NCI-H2196 treated with DMSO at 0.1 percent for 48 hours (cell line): ENCODE measurements around the gene CDH24.

ENCODE experiments used
- DNase-seq: peaks from one replicate; lab custom pipeline; 2025; ENCODE audit not compliant: unreplicated experiment; lab: John Stamatoyannopoulos, UW

Gene CDH24

DNA sequence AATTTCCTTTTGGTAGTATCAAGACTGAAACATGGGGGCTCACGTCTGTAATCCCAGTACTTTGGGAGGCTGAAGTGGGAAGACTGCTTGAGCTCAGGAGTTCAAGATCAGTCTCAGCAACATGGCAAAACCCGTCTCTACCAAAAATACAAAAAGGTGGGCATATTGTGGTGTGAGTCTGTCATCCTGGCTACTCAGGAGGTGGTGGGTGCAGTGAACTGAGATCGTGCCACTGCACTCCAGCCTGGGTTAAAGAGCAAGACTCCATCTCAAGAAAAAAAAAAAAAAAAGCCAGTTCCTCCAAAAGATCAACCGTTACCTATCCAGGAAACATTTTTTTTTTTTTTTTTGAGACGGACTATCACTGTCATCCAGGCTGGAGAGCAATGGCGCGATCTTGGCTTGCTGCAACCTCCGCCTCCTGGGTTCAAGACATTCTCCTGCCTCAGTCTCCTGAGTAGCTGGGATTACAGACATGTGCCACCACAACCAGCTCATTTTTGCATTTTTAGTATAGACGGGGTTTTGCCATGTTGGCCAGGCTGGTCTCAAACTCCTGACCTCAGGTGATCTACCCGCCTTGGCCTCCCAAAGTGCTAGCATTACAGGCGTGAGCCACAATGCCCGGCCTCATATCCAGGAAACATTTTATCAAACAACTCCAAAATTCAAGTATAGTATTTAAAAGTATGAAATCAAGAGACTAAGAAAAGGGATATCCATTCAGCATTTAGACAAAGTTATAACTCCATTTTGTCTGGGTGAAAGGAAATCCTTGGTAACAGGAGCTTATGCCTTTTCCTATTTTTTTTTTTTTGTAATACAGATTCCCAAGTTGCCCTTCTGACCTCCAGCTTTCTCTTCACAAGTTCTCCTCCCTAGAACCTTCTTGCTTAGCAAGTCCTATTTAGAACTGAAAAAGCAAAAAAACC, 34.2 kb upstream of the CDH24 start:
- no peak for DNase-seq

DNA sequence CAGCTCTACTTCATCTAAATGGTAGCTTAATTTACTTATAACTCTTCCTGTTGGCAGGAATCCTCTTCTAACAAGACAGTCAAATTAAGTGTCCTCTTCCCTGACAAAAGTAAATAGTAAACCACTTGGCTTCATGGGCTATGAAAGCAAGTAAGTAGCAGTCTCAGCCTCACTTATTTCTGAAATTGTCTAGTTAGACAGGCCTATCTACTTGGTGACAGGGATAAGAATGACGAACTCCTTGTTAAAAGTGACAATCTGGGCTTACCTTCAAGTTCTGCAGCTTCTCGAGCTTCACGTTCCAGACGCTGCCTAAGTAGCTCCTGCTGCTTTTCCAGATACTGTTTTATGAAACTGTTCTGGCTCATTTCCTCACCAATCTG, 32.9 kb upstream of the CDH24 start:
- DNase-seq, result no peak

DNA sequence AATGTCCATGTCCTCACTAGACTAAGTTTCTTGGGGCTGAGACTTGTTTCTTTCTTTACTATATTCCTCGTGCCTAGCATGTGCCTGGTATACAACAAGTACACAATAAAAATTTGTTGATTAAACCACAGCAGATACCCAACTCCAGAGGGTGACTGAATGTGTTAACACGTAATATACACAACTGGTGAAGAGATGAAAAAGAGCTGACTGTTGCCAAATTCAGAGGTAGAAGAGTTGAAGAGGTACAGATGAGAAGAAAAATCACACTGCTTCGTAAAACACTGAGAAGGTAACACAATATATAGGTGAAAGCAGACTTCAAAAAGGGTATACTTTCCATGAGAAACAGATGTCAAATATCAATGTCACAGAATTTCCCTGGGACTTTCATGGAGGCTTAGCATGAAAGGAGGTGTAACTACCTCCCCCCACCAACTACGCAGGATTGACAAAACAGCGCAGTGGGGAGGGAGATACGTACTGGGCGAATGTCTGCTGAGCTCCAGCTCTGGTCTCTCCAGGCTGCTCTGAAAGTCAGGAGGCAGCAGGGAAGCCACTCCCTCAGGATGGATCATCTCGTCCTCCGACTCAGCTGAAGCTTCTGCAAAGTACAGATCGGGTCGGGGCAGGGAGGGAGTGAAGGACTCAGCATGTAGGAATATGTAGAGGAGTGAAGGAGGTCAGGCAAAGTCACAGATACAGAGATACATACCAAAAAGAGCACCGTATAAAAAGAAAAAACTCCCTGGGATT, 32.4 kb upstream of the CDH24 start:
- DNase-seq, result no peak

DNA sequence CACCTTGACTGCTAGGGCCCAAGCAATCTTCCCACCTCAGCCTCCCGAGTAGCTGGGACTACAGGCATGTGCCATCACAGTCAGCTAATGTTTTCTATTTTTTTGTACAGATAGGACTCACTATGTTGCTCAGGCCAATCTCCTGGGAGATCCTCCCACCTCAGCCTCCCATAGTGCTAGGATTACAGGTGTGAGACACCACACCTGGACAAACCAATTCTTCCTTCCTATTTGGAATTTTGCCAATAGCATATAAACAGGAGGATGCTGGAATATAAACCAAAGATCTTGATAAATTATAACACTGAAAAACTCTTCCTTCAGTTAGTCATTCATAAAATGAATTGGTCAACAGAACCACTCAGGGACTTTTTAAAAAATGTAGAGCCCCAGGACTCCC, 29.2 kb upstream of the CDH24 start:
- no peak for DNase-seq

DNA sequence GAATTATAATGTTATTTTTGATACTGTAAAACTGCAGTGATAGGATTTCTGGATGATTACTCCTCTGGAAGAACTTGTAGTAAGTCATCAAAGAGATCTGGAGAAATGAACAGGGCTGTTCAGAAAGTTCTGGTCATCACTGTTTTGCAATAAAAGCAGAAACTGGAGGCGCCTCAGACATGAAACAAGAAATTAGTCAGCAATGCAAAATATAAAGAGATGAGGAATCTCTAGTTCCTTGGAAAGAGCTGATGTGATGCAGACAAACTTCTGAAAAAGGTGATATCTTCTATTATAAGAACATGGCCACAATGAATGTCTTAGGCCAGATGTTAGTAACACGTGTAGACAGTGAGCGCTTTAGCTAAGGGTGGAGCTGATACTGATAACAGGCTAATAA, 28.1 kb upstream of the CDH24 start:
- no peak for DNase-seq

DNA sequence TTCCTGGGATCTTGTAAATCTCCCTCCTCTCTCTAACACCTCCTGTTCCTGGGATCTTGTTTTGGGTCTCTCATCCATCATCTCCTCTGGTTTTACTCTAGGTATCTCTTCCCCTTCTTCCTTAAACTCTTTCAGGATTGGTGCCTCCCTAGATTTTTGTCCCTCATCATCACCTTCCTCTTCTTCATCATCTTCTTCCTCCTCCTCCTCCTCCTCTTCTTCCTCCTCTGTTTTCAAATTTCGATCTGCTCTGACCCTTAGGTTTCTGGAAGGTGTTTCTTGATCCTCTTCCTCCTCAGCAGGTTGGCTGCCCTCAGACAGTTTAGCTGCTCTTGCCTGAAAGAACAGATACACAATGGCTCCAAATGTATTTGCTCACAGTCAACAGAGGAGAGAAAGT, 23.2 kb upstream of the CDH24 start:
- DNase-seq, result no peak

DNA sequence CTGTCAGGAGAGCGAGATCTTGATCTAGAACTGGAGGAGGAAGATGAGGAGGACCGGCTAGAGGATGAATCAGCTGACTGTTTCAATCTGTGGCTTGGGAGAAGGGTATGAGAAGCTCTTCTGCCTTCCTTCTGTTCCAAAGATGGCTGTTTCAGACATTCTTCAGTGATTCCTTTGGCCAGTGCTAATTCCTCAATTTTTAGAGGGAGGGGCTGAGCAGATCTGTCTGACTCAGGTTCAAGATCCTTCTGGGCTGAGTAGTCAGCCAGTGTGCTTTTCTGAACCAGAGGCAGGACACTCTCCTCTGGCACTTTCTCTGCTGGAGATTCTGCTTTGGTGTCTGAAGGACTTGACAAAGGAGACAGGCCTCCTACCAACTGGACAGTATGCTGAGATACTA, 22.4 kb upstream of the CDH24 start:
- no peak for DNase-seq

DNA sequence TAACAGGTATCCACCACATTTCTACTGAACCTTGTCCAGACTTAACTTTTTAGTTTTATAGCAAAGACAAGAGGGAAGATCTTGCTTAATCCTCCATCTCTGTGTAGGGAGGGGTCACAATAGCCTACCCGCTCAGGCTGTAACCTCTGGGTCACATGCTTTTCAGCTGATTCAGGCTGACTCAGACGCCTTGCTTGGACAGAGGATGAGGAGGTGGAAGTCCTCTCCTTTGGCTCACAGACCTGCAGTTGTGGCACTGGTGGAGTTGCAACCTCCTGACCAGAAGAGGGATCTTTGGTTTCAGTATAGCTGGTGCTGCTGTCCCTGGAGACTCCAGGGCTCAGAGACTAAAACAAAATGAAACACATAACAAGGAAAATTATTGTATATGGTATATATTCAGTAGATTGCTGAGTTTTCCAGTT, 21.4 kb upstream of the CDH24 start:
- DNase-seq, result no peak

DNA sequence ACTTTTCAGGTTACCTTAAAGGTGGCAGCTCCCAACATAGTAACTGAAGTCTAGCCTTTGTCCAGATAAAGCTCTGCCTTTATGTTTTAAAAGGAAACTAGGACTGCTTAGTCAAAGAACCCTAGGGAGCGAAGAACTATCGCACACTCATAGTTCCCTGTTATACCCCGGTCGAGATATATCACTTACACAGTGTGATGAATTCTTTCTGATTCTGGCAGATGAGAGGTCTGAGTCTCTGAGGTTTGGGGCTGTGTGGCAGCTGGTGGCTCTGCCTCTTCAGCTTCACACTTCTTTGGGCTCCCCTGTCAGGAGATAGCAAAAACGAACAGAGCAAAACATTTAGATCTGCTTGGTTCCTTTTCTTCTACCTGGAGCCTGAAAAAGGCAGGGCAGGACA, 20.6 kb upstream of the CDH24 start:
- DNase-seq, result no peak

DNA sequence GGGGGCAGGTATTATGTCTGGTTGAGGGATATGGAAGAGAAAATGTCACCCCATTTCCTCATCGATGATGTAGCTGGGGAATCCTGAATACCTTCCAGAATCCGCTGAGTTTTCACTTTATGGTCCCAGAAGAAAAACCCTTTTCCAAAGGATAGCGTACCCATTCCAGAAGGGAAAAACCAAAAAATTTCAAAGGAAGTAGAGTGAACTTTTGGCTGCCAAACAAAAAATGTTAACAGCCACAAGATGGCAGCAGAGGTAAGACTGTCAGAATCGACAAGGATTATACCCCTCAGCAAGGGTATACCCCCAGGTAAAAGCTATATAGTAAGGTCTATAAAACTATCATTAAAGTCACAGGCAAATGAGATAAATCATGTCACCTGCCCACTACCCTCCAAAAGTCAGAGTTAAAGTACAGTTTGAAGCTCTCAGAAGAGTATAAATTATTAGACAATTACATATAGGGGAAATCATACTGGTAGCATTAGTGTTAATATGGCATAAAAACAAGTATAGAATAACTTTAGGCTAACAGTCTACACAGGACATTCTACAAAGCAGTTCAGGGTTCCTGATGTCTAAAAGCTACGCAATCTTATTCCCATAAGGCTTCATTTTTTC, 19.6 kb upstream of the CDH24 start:
- DNase-seq, result no peak

DNA sequence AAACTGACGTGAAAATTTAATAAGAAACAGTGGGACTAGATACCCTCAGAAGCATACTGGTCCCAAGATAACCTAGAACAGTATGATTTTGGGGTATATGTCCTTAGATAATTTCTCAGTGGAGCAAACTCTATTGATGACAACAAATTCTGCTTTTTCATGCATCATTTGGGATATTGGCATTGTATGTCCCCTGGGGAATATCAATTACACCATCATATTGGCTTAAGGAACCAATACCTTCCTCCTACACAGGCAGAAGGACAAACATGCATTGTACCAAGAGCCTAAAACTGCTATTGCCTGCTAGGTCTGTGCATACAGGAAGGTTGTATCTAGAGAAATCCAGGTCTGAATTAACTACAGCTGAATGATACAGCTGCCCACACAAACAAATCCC, 17.6 kb upstream of the CDH24 start:
- DNase-seq, result no peak

DNA sequence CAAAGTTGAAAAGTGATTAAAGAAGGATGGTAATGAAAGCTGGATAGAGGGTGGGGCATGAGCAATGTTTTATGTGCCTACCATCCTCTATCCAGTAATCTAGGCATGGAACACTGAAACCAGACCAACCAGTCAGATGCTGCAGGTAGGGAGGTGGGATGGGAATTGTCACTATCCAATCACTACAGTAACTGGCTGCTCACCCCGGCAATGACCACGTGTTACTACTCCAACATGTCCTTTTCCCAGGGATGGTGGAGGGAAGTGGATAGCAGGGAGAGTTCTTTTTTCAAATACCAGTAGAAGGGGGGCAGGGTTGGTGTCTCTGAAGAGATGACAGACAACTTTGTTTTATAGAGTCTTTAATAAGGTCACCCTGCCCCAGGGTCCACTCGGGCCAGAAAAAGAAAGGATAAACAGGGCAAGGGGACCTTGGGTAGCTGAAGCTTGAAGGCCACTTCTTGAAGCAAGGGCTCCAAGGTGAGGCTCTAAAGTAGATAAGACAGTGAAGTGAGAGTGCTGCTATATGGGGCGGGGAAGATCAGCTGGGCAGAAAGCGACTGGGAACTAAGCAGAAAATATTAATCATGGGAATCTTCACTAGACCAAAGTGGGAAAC, 14.7 kb upstream of the CDH24 start:
- no peak for DNase-seq

DNA sequence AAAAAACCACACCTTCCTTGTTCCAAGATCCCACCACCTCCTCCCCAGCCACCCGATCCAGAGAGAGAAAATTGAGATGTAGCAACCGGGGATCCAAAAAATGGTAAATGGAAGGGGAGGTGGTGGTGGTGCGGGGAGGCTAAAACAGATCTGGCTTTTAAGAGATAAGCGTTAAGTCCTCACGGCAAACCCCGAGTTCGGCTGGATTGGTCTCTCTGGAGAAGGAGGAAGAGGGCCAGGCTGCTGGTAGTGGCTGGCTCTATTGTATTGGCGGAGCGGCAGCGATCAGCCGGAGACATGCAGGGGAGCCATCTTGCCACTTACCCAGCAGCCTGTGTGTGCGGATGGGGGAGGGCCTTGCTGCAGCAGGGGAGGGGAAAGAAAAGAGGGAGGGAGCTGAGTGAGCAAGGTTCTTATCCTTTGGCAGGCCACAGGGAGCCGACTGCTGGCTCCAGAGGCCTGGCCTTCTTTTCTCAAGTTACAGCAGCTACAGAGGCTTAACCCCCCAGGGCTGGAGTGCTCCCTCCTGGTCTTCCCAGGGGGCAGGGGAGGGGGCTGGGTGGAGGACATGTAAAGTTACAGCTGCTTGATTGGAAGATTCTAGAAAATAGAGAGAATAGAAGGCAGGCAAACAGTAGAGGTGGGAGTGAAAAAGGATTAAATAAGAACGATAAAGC, 14.1 kb upstream of the CDH24 start:
- DNase-seq, result no peak

DNA sequence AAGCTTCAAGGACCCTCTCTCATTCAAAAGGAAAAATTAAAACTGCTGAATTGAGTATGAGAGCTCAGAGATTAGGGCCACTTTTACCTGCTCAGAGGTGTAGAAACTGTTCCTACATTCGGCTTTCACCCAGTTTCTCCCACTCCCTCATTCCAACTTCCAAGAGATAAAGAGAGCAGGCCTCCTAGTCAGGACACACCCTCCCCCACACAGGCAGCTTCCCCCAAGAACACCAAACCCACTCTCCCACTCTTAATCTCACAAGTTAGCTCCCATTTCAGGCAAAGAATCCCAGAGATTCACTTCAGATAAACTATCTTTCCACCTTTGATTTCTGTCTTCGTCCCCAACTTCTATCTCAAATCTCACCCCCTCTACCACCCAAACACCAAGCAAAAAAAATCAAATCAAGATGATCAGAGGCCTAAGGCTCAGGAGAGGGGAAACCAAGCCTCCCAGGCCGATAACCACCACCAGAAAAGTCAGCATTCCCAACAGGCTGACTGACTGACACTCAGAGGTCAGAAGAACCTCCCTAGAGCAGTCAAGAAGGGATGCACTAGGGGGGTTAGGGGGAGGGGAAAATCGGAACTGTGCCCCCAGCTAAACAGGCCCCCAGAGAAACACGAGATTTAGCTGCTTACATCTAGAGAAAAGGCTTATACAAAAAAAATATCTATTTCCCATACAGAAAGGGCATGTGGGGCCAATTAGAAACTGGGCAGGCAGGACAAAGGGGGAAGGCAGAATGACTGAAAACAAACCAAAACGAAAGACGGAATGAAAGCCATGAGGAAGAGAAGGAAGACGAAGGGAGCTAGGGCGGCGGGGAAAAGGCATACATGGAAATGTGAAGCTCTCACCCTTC, 13.2 kb upstream of the CDH24 start:
- DNase-seq, result no peak

DNA sequence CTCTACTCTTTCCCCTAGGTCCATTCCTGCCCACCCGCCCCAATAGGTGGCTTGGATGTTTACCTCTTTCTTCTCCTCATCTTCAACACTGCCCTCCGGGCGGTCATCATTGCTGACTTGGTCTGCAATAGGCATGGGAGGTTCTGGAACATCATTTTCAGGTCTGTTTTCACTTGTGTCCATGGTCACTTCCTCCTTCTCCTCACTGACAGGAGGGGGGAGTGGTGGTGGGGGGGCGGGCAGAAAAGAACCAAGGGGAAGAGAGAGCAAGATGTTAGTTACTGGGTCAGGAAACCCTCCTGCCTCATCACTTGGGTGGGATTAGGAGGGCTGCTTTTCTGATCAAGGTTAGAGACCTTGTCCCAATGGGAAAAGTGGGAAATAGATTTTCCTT, 12.1 kb upstream of the CDH24 start:
- DNase-seq, result no peak

DNA sequence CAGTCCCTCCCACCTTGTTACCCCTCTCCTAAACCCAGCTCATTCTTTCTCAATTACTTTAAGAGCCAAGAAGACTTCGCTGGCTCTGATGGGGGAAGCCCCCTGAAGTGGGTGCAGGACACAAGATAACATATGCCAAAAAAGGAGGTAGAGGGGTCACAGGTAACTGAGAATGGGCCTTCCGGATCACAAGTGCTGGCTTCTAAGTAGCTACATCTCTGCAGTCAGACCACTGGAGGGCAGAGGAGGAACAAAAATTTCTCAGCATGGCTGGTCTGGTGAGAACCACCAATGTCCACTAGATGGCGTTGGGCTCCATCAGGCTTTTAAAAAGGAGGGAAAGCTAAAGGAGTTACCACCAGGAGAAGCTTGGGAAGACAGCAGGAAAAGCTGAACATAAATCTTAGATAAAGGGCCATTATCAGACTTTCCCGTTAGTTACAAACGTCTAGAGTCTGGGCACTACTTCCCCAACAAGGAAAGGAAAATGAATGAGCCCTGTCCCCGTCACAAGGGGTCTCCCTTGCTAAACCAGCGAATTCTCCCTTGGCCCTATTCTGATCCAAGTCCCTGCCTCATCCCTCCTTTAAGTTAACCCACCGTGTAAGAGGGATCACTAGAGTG, 11.6 kb upstream of the CDH24 start:
- no peak for DNase-seq

DNA sequence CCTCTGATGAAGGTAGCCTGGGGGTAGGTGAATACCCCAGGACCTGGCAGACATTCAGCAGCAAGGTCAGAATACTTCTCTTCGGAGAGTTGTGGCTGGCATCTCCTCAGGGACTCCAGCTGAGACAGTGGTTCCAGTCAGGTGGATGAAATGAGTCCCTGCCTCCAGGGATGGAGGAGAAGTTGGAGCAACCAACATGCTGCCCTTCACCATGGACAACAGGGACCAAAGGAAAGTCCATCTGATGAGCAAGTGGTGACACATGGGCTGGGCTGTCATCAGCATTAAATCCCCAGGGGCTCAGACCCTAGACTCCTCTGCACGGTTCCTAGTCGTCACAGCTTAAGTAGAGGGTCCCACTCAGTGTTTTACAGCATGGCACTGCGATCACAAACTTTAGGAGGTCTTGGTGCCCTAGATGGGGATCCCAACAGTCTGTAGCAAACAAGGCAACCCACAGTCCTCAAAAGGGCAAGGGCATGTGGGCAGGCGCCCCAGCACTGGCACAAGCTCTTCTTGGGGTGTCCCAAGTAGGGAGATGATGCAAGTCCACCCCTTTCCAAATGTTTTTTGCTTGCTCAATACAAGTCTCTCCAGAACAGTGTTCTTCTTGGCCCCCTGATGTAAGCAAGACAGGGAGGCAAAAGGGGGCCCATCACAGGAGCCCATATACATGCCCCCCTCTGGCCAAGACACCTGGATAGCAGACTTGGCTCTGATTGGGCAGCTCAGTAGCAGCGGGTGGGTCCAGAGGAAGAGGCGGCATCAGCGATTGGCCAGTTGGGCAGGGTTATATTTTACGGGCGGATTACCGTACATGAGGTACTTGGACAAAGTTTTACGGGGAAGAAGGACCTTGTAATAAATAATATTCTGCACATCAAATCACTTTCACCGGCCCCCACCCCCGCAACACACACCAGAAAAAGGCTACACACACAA, 10.8 kb upstream of the CDH24 start:
- DNase-seq, result no peak
